ENCODE data around the gene ZBTB7C. TPM values are rescaled to one million over a fixed set of nuclear protein-coding genes. Genes with fewer than 3 reads are reported as not detected.

Gene ZBTB7C
- total and polyA plus RNA-seq, 8 donors: 1.7 to 8.7 (median 2.7) TPM

GRCh38 chr18:47985866-47986265 is 423.3 kb downstream of the ZBTB7C start:
- intact Hi-C loops (cut with DNase I): no loop called here
- TF ChIP-seq, protein P1, sequence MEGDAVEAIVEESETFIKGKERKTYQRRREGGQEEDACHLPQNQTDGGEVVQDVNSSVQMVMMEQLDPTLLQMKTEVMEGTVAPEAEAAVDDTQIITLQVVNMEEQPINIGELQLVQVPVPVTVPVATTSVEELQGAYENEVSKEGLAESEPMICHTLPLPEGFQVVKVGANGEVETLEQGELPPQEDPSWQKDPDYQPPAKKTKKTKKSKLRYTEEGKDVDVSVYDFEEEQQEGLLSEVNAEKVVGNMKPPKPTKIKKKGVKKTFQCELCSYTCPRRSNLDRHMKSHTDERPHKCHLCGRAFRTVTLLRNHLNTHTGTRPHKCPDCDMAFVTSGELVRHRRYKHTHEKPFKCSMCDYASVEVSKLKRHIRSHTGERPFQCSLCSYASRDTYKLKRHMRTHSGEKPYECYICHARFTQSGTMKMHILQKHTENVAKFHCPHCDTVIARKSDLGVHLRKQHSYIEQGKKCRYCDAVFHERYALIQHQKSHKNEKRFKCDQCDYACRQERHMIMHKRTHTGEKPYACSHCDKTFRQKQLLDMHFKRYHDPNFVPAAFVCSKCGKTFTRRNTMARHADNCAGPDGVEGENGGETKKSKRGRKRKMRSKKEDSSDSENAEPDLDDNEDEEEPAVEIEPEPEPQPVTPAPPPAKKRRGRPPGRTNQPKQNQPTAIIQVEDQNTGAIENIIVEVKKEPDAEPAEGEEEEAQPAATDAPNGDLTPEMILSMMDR (IDR thresholded peaks at IDR 0.05): no peak
- no peaks in the 10 kb centered on the region for H3K36me3 ChIP-seq

DNA sequence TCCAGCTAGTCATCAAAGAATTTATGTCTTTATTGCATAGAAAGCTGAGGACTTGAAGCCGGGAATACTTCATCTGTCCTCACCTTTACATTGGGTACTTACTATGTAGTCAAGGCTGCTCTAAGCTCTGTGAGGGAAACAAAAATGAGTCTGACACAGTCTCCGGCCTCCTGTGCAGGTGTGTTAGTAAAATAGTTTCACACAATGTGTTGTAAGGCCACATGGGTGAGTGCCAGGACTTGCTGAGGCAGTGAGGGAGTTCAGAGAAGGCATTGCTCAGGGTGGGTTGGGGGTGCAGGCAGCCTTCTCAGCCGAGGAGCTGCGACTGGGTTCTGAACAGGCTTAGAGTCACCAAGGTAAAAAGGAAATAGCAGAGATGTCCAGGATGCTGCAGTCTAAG is 424.2 kb downstream of the ZBTB7C start:
- Histone ChIP-seq H3K9me3 (no peaks in the 10 kb centered on the region), H3K4me1 (peaks cover 0 to 5% of the 10 kb centered on the region in 2 donors), H3K27me3 (no peaks in the 10 kb centered on the region), H3K27ac (no peak overlapping the region), H3K4me3 (no peak overlapping the region), H3K36me3 (no peaks in the 10 kb centered on the region)
- DNase-seq (no peak), ATAC-seq (no peak)
- intact Hi-C loops (cut with DNase I): no loop called here
- TF ChIP-seq, protein P1 (IDR thresholded peaks at IDR 0.05): no peak

More at GRCh38 chr18:47985866-47986265, 423.3 kb downstream of the ZBTB7C start:
- Histone ChIP-seq H3K27ac (no peak overlapping the region), H3K9me3 (no peaks in the 10 kb centered on the region), H3K4me1 (peaks cover 0 to 5% of the 10 kb centered on the region in 2 donors), H3K4me3 (no peak overlapping the region), H3K27me3 (peaks cover 0 to 2% of the 10 kb centered on the region in 2 donors)
- DNase-seq (no peak), ATAC-seq (peak; percentile 80)

DNA sequence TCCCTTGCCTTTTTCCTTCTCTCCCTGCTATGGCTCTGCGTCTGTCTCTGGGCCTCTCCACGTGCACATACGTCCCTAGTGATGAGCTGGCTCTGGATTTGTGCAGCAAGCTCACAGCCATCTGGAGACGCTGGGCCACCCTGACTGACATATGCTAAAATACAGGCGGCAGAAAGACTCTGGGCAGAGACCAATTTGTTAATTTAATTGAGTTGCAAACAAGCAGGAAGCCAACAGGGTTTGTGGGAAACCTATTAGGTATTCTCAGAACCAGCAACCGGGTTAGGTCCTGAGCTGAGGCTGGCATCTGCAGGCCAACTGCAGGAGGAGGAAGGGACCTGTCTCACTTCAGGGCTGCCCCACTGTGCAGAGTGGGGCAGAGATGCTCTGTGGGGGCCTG is 425.2 kb downstream of the ZBTB7C start:
- ATAC-seq: no peak
- TF ChIP-seq, protein P1 (IDR thresholded peaks at IDR 0.05): no peak
- intact Hi-C loops (cut with DNase I): no loop called here

GRCh38 chr18:47983055-47983454 is 426.1 kb downstream of the ZBTB7C start:
- H3K27ac ChIP-seq: no peak overlapping the region
- DNase-seq: no peak
- H3K36me3 ChIP-seq: no peaks in the 10 kb centered on the region
- peaks cover 0 to 5% of the 10 kb centered on the region in 2 donors for H3K4me1 ChIP-seq
- no peaks in the 10 kb centered on the region for H3K9me3 ChIP-seq
- intact Hi-C loops (cut with DNase I): no loop called here
- H3K27me3 ChIP-seq: no peaks in the 10 kb centered on the region
- no peak overlapping the region for H3K4me3 ChIP-seq
- no peak for ATAC-seq
- TF ChIP-seq, protein P1 (IDR thresholded peaks at IDR 0.05): no peak

More for the DNA sequence above, 425.2 kb downstream of the ZBTB7C start:
- H3K4me3 ChIP-seq: no peak overlapping the region
- H3K36me3 ChIP-seq: no peaks in the 10 kb centered on the region
- H3K27ac ChIP-seq: no peak overlapping the region
- peaks cover 0 to 5% of the 10 kb centered on the region in 2 donors for H3K4me1 ChIP-seq
- H3K9me3 ChIP-seq: no peaks in the 10 kb centered on the region
- no peak for DNase-seq
- H3K27me3 ChIP-seq: no peaks in the 10 kb centered on the region

GRCh38 chr18:47981830-47982229 is 427.4 kb downstream of the ZBTB7C start:
- Histone ChIP-seq H3K36me3 (no peaks in the 10 kb centered on the region), H3K4me1 (peaks cover 0 to 4% of the 10 kb centered on the region in 2 donors), H3K27me3 (no peaks in the 10 kb centered on the region), H3K4me3 (no peak overlapping the region), H3K27ac (no peak overlapping the region), H3K9me3 (no peaks in the 10 kb centered on the region)
- intact Hi-C loops (cut with DNase I): no loop called here
- ATAC-seq (no peak), DNase-seq (no peak)
- TF ChIP-seq, protein P1 (IDR thresholded peaks at IDR 0.05): no peak

Measured in left lung (tissue), 10 donors.